GM11168 (cell line): ENCODE results near the gene GRIN2B.

Source experiments
- in situ Hi-C: fragments of 300-500 bp; cut with MboI; formaldehyde crosslinking; loops from one replicate; pipeline ENCODE4 v1.12.0; 2022; ENCODE audit warnings: low sequenced_read_pairs; ENCODE audit not compliant: unreplicated experiment

The GRIN2B gene

DNA sequence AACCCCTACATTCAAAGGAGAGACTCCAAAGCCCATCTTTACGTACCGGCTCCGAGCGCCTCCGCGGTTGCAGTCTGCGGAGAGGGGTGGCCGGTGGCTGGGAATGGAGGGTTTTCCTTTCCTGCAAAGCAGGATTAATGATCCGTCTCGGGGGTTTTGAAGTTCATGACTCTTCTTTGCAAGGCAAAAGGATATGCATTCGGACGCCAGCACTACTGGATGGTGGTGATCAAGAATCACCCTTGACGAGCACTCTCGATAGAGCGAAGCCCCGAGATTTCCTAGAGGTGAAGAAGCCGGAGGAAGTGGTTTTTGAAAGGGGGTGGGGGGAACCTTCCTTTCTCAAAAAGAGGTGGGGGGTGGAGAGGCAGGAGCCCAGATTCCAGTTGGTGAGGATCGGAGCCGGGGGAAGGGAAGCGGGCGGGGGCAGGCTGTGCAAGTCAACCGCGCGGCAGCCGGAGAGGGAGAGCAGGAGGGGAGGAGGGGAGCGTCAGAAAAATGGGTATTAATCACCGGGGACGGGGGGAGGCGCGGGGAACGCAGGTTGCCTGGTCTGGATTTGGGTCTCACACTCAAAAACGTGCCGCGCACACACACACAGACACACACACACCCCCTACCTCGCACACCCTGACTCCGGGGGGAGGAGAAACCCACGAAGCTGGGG is at the start of gene GRIN2B:
Gene GRIN2B, minus strand, starts transcription at position 307 of the 667 bp plus-strand sequence. CDS start 115,394 bp downstream, outside the sequence.
- in situ Hi-C loops, result no loop called here

DNA sequence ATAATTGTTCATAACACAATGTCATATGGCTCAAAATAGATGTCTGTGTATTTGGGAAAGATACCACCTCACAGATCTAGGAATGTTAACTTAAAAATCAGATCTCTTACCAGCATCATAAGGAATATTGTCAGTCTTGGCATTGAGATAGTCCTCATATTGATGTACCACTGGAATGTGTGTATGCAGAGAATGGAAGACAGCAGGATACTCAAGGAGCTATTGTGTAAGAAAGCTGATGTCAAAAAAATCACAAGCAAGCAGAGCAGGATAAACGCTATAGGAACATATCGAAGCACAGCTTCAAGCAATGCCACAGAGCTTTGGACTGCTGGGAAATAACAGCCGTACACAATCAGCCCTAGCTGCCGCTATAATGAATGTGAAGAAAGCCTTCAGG is 45.1 kb upstream of the GRIN2B start:
- in situ Hi-C loops, result no loop called here

DNA sequence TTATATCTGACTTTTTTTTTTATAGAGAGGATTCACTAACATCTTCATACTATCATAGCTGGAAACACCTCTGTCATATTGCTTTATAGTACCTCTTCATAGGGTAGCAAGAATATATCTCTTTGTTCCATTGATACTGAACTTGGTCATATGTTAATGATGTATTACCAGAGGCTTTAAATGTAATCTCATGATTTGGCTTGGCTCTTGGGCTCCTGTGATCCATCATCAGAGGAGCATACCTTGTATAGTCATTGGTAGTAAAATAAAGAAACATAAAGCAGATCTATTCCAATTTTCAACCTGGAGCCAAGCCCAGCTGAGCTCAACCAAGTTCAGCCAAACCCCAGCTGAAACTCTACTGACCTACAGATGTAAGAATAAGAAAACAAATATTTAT is 43.2 kb upstream of the GRIN2B start:
- in situ Hi-C loops, result no loop called here

DNA sequence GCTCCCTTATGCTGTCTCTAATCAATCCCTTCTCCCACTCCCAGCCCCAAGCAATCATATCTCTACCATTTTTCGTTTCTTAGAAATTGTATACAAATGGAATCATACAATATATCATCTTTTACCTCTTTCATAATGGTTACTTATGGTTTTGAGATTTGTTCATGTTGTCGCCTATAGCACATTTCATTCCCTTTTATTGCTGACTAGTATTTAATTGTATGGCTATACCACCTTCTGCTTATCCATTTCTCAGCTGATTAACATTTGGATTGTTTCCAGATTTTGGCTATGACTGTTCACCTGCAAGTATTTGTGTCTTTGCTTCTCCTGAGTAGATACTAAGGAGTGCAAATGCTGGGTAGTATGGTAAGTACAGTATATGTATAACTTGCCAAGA is 36.7 kb upstream of the GRIN2B start:
- in situ Hi-C loops, result no loop called here

DNA sequence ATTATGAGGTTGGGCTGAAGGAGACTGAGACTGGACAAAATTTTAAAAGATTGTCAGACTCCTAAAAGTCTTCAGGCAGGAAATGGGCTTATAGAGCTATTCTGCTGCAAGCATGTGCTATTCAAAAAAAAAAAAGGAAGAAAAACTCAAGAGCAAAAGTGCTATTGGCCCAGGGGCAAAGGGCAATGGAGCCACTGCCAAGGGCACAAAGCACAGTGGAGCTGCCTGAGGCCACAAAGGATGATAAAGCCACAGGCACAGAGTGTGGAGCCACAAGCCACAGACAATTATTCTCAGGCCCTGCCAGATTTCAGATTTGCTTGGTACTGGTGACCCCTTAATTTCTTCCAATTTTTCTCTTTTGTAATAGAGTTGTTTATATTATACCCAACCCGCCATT is 29.6 kb upstream of the GRIN2B start:
- in situ Hi-C loops, result no loop called here

DNA sequence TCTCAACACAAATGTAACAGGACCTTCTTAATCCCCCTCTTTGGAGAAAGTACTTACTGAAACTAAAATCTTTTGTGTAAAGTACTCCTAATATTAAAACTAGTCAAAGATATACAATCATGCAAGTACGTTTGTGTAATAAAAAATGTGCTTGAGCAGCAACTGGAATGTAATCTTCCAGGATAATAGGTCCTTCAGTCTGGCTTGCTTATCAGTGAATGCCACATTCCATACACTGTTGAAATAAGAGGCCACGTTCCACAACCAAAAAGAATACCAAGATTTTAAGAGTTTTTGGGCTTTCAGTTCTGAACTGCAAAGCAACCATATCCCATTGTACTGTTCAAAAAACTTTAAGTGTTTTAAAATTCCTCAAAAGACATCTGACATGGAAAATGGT is 26.2 kb upstream of the GRIN2B start:
- in situ Hi-C loops, result no loop called here

DNA sequence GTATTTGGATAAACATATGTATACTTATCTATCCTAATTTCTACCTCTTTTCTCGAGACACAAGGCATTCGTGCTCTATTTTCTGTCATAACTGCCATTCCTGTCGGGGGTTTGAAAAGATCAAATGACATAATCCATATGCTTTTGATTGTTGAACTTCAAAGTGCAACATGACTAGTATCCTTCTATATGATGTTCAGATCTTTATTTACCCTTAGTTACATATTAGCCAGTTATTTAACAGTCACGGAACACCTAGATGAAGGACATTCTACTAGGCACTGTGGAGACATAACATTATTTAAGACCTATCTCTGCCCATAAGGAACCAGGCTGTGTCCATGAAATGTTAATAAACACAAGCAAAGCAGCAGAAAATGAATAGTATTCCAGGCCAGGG is 11.2 kb upstream of the GRIN2B start:
- in situ Hi-C loops, result no loop called here

DNA sequence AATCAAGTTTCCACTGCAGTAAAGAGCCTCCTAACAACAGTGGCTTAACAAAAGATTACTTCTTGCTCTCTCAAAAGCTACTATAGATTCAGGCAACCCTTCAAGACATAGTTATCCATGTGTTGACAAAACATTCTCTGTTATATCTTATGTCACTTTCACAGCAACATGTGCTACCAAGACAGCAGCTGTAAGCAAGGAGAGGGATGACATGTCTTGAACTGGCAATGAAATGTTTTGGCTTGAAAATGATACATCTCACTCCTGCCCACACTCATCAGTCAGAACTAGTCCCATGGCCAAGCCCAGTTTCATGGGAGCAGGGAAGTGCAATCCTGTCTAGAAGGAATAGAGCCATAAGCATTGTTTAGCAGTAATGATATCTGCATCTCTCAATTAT is 10.7 kb upstream of the GRIN2B start:
- in situ Hi-C loops, result no loop called here

DNA sequence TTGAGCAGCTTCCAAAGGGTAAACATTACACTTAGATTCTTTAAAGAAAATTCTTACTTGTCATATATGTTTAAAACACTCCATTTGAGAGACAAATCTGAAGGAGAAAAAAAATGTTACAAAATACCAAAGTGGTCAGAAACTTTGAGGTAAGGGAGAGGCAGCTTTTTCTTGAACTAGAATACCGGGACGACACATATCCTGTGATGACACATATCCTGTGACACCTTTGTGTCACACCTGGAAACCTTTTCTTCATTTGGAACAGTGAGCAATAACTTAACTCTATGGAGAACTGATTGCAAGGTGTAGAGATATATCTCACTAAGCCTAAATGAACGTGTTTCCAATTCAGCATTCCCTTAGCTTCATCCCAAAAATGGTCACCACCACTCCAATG is 4.6 kb upstream of the GRIN2B start:
- in situ Hi-C loops, result no loop called here

DNA sequence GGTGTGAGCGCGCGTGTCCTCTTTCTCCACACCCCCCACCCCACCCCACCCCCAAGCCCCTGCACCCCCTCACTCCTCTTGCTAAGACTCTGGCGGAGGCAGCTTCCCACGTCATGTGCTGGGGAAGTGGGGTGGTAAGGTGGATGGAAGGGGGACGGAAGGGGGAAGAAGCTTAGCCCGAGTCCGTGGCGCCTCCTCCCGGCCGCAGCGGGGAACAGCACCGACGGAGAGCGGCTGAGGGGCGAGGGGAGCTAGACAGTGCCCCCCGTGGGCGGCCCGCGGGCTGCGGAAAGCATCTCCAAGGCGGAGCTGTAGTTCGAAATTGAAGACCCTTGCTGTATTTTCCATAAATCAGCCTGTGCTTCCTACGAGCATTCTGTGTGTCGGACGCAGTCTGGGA is 588 bp upstream of the GRIN2B start:
- in situ Hi-C loops, result no loop called here

DNA sequence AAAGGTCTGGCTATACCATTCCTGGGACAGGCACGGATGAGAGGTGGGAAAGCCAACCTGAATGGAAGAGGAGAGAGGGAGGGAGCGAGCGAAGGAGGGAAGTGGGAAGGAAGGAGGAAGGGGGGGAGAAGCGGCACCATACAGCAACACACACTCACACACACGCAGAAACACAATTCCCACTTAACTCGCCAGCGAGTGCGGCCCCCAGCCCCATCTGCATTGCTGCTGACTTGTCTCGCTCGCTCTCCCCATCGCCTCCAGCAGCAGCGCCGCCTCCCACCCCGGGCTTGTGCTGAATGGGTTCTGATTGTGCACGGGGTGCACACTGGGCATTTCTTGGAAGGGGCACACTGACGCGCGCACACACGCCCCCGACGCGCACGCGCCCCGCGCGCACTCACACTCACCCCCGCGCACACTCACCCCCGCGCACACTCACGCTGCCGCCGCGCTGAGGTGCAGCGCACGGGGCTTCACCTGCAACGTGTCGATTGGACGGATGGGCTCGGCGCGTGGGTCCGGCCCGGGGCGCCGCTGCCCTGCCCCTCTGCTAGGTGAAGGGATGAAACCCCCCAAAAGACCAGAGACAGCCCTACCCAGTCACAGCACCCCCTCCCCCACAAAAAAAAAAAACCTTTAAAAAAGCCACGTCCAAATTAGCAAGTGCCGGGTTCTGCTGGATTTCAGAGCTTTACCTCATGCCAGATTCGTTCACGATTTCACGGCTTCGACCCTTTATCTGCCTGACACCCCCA is 685 bp downstream of the GRIN2B start:
- in situ Hi-C loops, result no loop called here

DNA sequence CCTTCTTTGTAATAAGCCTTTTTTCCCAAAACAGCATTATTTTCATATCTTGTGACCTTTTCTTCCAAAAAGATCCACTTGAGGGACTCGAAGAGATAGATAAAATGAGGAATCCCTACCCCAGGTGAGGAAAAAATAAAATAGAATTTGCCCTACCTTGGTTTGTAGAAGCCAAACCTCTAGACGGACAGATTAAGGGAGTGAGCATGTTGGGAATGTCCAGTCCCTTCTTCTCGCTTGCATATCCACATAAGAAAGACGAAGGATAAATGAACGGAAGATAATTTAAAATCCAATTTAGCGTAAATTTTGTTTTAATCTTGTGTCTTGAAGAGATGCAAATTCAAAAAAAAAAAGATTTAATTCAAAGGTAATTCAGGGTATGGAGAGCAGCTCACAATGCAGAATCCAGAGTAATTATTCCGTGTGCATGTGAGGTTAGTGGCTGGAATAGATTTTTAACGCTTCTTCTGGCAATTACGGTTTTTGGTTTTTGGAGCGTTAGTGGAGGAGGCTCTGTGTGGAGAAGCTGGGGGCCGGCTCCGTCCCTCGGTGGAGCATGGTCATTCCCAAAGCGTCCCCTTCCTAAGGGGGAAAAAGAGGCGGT is 1.5 kb downstream of the GRIN2B start:
- in situ Hi-C loops, result no loop called here

DNA sequence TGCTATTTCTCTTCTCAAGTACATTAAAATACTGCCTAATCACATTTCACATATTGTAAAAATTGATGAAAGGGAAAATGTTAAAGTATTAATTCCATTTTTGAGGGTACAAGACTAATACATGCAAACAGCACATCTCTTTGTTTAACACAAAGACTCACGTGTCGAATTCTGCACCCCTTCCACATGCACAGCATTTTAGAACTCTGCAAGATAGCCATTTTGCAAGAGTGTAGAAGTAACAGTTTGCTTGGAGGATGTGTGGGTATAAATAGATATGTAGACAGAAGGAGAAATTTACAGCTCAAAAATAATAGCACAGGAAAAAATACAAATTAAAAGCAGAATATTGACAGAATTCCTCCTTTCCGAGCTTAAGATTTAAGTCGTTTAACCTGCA is 2.5 kb downstream of the GRIN2B start:
- in situ Hi-C loops, result no loop called here

DNA sequence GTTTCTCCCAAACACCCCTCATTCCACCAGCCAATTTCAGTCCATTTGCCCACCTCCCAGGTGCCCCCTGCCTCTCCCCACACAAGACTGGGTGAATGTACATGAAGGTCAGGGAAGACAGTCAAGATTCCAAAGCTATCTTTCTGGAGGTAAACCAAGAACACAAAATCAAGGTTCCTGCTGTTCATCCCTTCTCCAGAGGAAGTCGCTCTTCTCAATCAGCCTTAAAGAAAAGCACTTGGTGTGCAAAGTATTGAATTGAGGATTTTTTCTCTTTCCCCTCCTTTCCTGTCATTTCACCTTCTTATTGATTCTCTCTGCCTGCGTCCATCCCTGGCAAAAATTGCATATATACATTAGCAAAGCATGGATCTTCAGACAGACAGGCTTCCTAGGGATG is 4.5 kb downstream of the GRIN2B start:
- in situ Hi-C loops, result no loop called here

DNA sequence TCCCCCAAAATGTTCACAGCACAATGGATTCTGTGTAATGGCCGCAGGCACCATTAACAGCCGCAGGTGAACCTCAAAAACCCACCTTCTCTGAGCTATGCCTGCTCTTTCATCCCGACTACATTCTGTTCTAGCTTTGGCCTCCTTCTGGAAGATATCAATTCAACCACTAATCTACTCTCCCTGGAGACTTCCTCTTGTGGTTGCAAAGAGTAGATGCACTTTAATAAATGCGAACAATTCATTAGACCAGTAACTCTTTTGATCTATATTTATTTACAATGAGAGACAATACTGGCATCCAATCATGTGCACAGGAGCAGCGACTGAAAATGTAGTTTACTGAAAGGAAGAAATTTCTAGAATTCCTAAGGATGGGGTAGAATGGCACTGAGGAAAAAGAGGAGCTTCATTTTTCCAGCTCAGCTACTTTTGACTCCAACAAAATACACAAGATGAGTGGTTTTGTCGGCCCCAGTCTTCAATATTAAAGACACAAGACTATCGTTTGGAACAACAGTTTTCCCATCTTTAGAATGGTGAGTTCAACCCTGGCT is 5.3 kb downstream of the GRIN2B start:
- in situ Hi-C loops, result no loop called here

DNA sequence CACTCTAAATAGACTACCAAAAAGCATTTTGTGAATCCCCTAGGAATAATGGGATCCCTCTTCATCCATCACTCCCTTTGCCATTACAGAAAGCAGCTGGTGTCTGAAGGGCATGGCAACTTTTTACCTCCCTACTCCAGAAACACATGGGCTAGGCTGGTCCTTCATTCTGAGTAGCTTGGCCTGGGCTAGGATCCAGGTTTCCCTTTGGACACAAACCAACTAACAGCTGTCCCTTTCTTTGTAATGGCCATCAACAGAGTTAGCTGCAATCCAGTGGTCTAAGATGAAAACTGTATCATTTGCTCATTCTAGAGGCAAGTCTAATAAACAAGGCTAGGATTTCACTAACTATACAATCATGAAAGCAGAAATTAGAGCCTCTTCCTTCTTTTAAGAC is 7.4 kb downstream of the GRIN2B start:
- in situ Hi-C loops, result no loop called here

DNA sequence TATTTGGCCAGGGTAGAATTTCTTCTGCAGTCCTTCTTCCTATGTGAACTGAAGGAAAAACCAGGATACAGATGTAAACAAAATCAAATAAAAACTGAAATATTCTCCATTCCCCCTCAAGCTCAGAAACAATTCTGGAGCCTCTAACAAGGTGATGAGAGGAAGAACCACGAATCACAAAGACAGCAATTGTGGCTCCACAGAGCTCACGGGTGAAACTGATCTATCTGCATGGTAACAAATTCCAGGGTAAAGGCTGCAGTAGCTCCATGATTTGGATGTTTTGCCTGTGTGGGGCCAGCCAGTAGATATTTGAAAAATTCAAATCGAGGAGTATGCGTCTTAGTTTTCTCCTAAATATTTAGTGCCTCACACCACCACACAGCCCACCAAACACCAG is 10.6 kb downstream of the GRIN2B start:
- in situ Hi-C loops, result no loop called here

DNA sequence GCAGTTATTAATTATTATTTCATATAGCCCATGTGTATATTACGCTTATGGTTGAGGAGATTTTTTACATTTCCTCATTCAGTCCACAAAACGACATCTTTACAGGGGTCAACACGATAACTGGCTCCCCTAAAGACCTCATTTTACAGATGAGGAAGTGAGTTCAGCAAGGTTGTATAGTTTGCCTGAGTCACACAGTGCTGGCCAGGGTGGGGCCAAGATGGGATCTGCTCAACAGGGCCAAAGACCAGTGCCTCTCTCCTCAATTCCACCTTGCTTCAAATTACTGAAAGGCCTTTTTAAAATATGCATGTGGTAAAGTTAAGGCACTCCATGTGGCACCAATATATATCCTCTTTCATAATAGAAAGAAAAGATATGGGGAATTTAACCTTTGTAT is 13.1 kb downstream of the GRIN2B start:
- in situ Hi-C loops, result no loop called here

DNA sequence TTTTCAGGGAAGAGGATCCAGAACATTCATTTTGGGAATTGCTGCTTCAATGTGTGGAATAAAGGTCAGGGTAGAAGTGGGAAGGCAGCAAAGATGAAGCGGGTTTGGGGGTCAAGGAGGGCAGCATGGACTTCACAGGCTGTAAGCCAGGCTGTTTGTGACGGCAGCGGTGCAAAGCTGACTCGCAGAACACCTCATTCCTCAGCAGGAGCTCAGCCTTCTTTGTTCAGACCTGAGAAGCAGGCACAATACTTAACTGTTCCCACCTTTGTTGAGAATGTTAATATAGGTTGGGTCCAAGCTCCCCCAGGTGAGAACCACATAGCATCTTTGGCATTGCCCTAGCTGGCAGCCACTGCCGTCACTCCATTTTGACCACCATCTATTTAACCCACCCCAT is 16.7 kb downstream of the GRIN2B start:
- in situ Hi-C loops, result no loop called here

DNA sequence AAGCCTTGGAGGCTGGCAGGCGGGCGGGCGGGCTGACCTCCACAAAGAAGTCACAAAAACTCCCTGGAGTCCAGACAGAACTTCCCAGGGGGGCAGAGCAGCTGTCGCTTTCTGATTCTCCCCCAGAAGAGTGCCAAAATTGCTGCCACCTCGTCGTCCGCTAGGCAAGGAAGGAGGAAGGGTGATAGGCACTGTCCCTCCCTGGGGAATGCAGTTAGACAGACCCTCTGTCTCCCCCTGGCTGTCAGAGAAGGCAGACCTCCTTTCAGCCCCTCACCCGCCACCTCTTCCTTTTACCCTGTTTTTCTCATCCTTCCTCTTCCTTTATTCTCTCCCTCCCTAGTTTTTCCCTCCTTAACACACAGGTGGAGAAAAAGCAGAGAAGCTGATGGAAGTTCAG is 18.7 kb downstream of the GRIN2B start:
- in situ Hi-C loops, result no loop called here

DNA sequence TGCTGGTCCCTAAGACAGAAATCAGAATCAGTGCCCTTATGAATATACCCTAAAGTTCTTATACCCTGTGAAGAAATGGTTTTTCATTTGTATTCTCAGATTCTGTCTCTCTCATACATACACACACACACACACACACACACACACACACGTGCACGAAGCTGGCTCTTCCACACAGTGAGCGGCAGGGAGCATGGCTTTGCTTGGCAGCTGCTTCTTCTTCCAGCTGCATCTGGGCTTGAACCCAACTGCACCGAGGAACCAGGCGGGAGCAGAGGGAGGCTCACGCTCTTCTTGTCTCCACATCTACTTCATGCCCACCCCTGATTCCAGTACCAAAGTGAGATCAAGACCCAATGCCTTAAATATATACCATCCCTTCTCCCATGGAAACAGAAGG is 19.4 kb downstream of the GRIN2B start:
- in situ Hi-C loops, result no loop called here
